Heart left ventricle (tissue), 16 donors: ENCODE data around the gene RNF169. TPM values are rescaled to one million over a fixed set of nuclear protein-coding genes. Genes with fewer than 3 reads are reported as not detected.
A peak's percentile ranks its signal among the peaks of the same experiment; 100 is the strongest.

Source experiments
- ATAC-seq, 4 donors: fragments of 200-7000 bp; cut with Tn5 transposase; one replicate each; pipeline ENCODE4 v1.9.1; 2020 to 2022; ENCODE audit warnings: moderate library complexity in 4 of 4, mild to moderate bottlenecking in 3 of 4, moderate number of reproducible peaks in 1 of 4
- DNase-seq, 5 donors: peaks; one replicate each; pipeline ENCODE4 v3.0.0-alpha.2; 2020
- H3K27ac ChIP-seq, 12 donors: fragments of 200-600 bp; sonication (generic) in 4 of 12; one replicate each; pipeline versions ENCODE4 v1.5.0 to v1.8.0; 2016 to 2022; ENCODE audit warnings: mild to moderate bottlenecking in 2 of 12
- H3K27me3 ChIP-seq, 9 donors: fragments of 200-600 bp; sonication (generic) in 2 of 9; one replicate each; pipeline versions ENCODE4 v1.5.1 to v1.8.0; 2016 to 2022; ENCODE audit warnings: mild to moderate bottlenecking in 3 of 9
- H3K36me3 ChIP-seq, 9 donors: fragments of 200-600 bp; sonication (generic) in 2 of 9; one replicate each; pipeline versions ENCODE4 v1.5.0 to v1.8.0; 2018 to 2022; ENCODE audit warnings: mild to moderate bottlenecking in 2 of 9
- H3K4me1 ChIP-seq, 12 donors: fragments of 200-600 bp; sonication (generic) in 4 of 12; one replicate each; pipeline versions ENCODE4 v1.5.0 to v1.8.0; 2016 to 2022; ENCODE audit warnings: mild to moderate bottlenecking in 3 of 12
- H3K4me3 ChIP-seq, 12 donors: fragments of 200-600 bp; sonication (generic) in 4 of 12; one replicate each; pipeline versions ENCODE4 v1.5.0 to v1.8.0; 2017 to 2022; ENCODE audit warnings: mild to moderate bottlenecking in 9 of 12, moderate library complexity in 4 of 12
- H3K9me3 ChIP-seq, 12 donors: fragments of 200-600 bp; sonication (generic) in 4 of 12; one replicate each; pipeline versions ENCODE4 v1.5.0 to v1.8.0; 2016 to 2022; ENCODE audit warnings: mild to moderate bottlenecking in 1 of 12
- CTCF ChIP-seq, 12 donors: fragments of 200-600 bp; sonication (generic) in 4 of 12; IDR thresholded peaks; one replicate each; pipeline versions ENCODE4 v1.5.0 to v1.8.0; 2018 to 2022; ENCODE audit warnings: antibody characterized with exemption in 12 of 12, mild to moderate bottlenecking in 5 of 12
- POLR2A ChIP-seq, 2 donors: fragments of 450-650 bp; IDR thresholded peaks; one replicate each; pipeline ENCODE4 v1.6.1; 2017; ENCODE audit warnings: antibody characterized with exemption in 2 of 2, mild to moderate bottlenecking in 2 of 2, moderate library complexity in 2 of 2
- WGBS, 4 donors: extraction: QIAGEN DNeasy Blood & Tissue Kit in 2 of 4; methylation state at CpG; one replicate each; pipeline versions ENCODE4 v1.1.5 to v1.1.7; 2013 to 2018; 5-methylcytosine and 5-hydroxymethylcytosine counted together
- intact Hi-C, 10 donors: fragments of 100-400 bp; cut with DNase I; formaldehyde crosslinking; loops; one replicate each; pipeline versions ENCODE4 v1.11.1 to v1.14.2; 2022
- polyA plus RNA-seq, 2 donors: library from polyadenylated mRNA; stranded (reverse); fragments of 200-250 nt; gene quantifications; one replicate each; pipeline ENCODE4 v1.2.3, GENCODE V29; 2013
- total RNA-seq, 9 donors: library from RNA; depleted of rRNA in 2 of 9; stranded (reverse); fragments of >200 nt in 2 of 9; fragmentation: NEBNext Ultra II Directional in 3 of 9; extraction: Animal tissue kit (Norgen Biotek cat#: 25700) in 3 of 9; gene quantifications; one replicate each; pipeline versions ENCODE4 v1.1.0 to v1.2.4, GENCODE V29; 2016 to 2023
- donor health status: ischemic (EF 13 %, LVEDD 7.1; RV severe dilation, severe dysfunction).
- donor health status: healthy with polysubstance abuse.
- donor health status: DM: no; HTN: yes; CAD: no.
- donor health status: DM: no; HTN: no; CAD: no.
- donor health status: ischemic (EF 25% LVEDD 6.9; RV normal size, moderate dysfunction).
- donor health status: ischemic (EF 25% LVEDD 5.7; RV mildly dilated, moderate dysfunction).
- donor health status: healthy.
- donor health status: DM: yes; HTN: yes; CAD: no.
- donor health status: ischemic (EF 35%, LVEDD 5.7; RV mildly dilated, moderate dysfunction).
- donor health status: nonischemic (EF 11% LVEDD 7.7; RV severe dilation, severe dysfunction).
- donor health status: DM: yes; HTN: yes; CAD: no.
- donor health status: PGD.
- donor health status: ischemic (EF 29% LVEDD 5.4; RV normal size, mild dysfunction).
- donor health status: nonischemic (EF 23%, LVEDD 6.1; RV moderate dilation, normal function).

RNF169 gene
- total and polyA plus RNA-seq, 11 donors = 1.6 to 16.1 (median 10.7) TPM

GRCh38 chr11:74730571-74731260, 17.9 kb upstream of the RNF169 start:
- DNase-seq (no peak), ATAC-seq (no peak)
- Histone ChIP-seq H3K36me3 (no peaks in the 10 kb centered on the region), H3K27me3 (peaks cover 4 to 57% (median 23%) of the 10 kb centered on the region in 9 donors), H3K27ac (peak overlapping the region in 1 of 12 donors; percentile 55), H3K4me1 (peaks cover 0 to 17% (median 10%) of the 10 kb centered on the region in 12 donors), H3K4me3 (peak overlapping the region in 6 of 12 donors; percentile 15 to 48 (median 43)), H3K9me3 (no peaks in the 10 kb centered on the region)
- 3 to 5% (median 4%) methylated on average over 36 to 40 of the region's 40 CpGs for WGBS, 4 donors
- no peak for TF ChIP-seq CTCF (IDR thresholded peaks at IDR 0.05)
- no peak for TF ChIP-seq POLR2A (IDR thresholded peaks at IDR 0.05)
- intact Hi-C loops = loop anchor here in 3 of 10 donors (2.0 to 10.0 kb wide), 3 partner anchors 83 to 476 kb away; no protein-coding TSS in a partner anchor

GRCh38 chr11:74731301-74732094, 17.2 kb upstream of the RNF169 start, which contains the start of gene CHRDL2:
Gene CHRDL2 (minus strand): TSS chr11:74731426. CDS start chr11:74730888, 538 bp downstream.
- intact Hi-C loops = loop anchor here in 3 of 10 donors (2.0 to 10.0 kb wide), 3 partner anchors 84 to 477 kb away; no protein-coding TSS in a partner anchor
- H3K27me3 ChIP-seq = peaks cover 4 to 53% (median 23%) of the 10 kb centered on the region in 9 donors
- H3K36me3 ChIP-seq = no peaks in the 10 kb centered on the region
- WGBS, 4 donors = 11 to 23% (median 14%) methylated on average over 32 to 69 of the region's 69 CpGs
- ATAC-seq (peak in 2 of 4 donors; percentile 62), DNase-seq (peak in 1 of 5 donors; percentile 20)
- peak within 1 kb of the TSS in 1 of 12 donors; percentile 55 for H3K27ac ChIP-seq
- no peak for TF ChIP-seq POLR2A (IDR thresholded peaks at IDR 0.05)
- peak in 1 of 12 donors; percentile 8 for TF ChIP-seq CTCF (IDR thresholded peaks at IDR 0.05)
- H3K4me1 ChIP-seq = peaks cover 0 to 9% (median 4%) of the 10 kb centered on the region in 12 donors
- peak within 1 kb of the TSS; percentile 13 to 51 (median 44) for H3K4me3 ChIP-seq
- no peaks in the 10 kb centered on the region for H3K9me3 ChIP-seq

- Histone ChIP-seq H3K36me3 (no peaks in the 10 kb centered on the region), H3K27ac (no peak overlapping the region), H3K27me3 (peaks cover 4 to 47% (median 23%) of the 10 kb centered on the region in 9 donors), H3K4me1 (peaks cover 0 to 7% (median 4%) of the 10 kb centered on the region in 12 donors), H3K4me3 (no peak overlapping the region), H3K9me3 (no peaks in the 10 kb centered on the region)
- no peak for TF ChIP-seq POLR2A (IDR thresholded peaks at IDR 0.05)
- TF ChIP-seq CTCF (IDR thresholded peaks at IDR 0.05) = no peak
- ATAC-seq (no peak), DNase-seq (no peak)
- WGBS, 4 donors = 32 to 77% (median 56%) methylated on average over 1 of the region's 1 CpG
- intact Hi-C loops = loop anchor here in 2 of 10 donors (5.0 to 10.0 kb wide), 2 partner anchors 87 to 480 kb away; no protein-coding TSS in a partner anchor
Observed at GRCh38 chr11:74734559-74734925, 14.1 kb upstream of the RNF169 start.
